KMS-11 (cell line): Measurements from ENCODE around the gene IZUMO4.

ENCODE experiments used
- H2AFZ ChIP-seq: fragments of 200-600 bp; sonication (generic); 2 replicates; pipeline ENCODE4 v1.6.1; 2016; ENCODE audit warnings: antibody characterized with exemption, mixed run types, low read depth
- H3K27ac ChIP-seq: fragments of 200-600 bp; sonication (generic); 2 replicates; pipeline ENCODE4 v1.6.1; 2016; ENCODE audit warnings: mild to moderate bottlenecking, mixed run types
- H3K27me3 ChIP-seq: fragments of 200-600 bp; sonication (generic); 2 replicates; pipeline ENCODE4 v1.6.1; 2017; ENCODE audit warnings: mild to moderate bottlenecking, low read depth, mixed run types, moderate library complexity; ENCODE audit not compliant: insufficient read depth
- H3K36me3 ChIP-seq: fragments of 200-600 bp; sonication (generic); 2 replicates; pipeline ENCODE4 v1.6.1; 2017; ENCODE audit warnings: mild to moderate bottlenecking, mixed run types; ENCODE audit not compliant: insufficient read depth
- H3K4me1 ChIP-seq: fragments of 200-600 bp; sonication (generic); 2 replicates; pipeline ENCODE4 v1.6.1; 2016; ENCODE audit warnings: mild to moderate bottlenecking, low read depth, mixed run types; ENCODE audit not compliant: poor library complexity, severe bottlenecking
- H3K4me2 ChIP-seq: fragments of 200-600 bp; sonication (generic); 2 replicates; pipeline ENCODE4 v1.7.0; 2016; ENCODE audit warnings: mild to moderate bottlenecking, mixed run types
- H3K4me3 ChIP-seq: fragments of 200-600 bp; sonication (generic); IDR thresholded peaks from 2 replicates; pipeline ENCODE4 v1.6.1; 2017; ENCODE audit warnings: low read depth, low read length, mixed read lengths; ENCODE audit not compliant: insufficient read depth
- H3K79me2 ChIP-seq: fragments of 200-600 bp; sonication (generic); 2 replicates; pipeline ENCODE4 v1.6.1; 2016; ENCODE audit warnings: low read depth, mixed run types; ENCODE audit not compliant: insufficient read depth
- H3K9ac ChIP-seq: fragments of 200-600 bp; sonication (generic); 2 replicates; pipeline ENCODE4 v1.6.1; 2016; ENCODE audit warnings: mild to moderate bottlenecking, mixed run types
- H4K20me1 ChIP-seq: fragments of 200-600 bp; sonication (generic); 2 replicates; pipeline ENCODE4 v1.6.1; 2016; ENCODE audit warnings: mild to moderate bottlenecking, mixed run types; ENCODE audit not compliant: insufficient read depth
- TF ChIP-seq, protein P1 (sequence below): fragments of 200-600 bp; sonication (generic); conservative IDR thresholded peaks from 2 replicates; pipeline ENCODE4 v1.6.1; 2017; ENCODE audit warnings: low read depth, mild to moderate bottlenecking, antibody characterized with exemption, low read length, moderate library complexity, mixed read lengths

Gene IZUMO4

DNA sequence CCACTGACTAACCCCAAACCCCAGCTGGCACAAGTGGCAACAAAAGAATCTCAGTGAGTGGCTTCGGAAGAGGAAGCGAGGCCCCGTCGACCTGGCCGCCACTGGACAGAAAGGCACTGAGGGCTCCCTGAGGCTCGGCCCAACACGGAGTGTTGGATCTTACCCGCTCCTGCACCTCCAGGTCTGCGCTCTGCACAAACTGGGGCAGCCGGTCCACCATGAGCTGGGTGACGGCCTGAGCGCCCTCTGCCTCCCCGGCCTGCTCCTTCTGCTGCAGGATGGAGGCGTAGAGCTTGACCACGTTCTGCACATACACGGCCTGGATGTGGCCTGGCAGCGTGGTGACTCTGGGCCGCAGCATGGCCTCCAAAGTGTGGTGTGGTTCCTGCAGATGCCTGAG, 21.7 kb downstream of the IZUMO4 start:
- TF ChIP-seq, protein P1, sequence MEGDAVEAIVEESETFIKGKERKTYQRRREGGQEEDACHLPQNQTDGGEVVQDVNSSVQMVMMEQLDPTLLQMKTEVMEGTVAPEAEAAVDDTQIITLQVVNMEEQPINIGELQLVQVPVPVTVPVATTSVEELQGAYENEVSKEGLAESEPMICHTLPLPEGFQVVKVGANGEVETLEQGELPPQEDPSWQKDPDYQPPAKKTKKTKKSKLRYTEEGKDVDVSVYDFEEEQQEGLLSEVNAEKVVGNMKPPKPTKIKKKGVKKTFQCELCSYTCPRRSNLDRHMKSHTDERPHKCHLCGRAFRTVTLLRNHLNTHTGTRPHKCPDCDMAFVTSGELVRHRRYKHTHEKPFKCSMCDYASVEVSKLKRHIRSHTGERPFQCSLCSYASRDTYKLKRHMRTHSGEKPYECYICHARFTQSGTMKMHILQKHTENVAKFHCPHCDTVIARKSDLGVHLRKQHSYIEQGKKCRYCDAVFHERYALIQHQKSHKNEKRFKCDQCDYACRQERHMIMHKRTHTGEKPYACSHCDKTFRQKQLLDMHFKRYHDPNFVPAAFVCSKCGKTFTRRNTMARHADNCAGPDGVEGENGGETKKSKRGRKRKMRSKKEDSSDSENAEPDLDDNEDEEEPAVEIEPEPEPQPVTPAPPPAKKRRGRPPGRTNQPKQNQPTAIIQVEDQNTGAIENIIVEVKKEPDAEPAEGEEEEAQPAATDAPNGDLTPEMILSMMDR, result no peak
- H3K36me3 ChIP-seq, result no peaks in the 10 kb centered on the region; the same call in 1 of the 2 replicates
- no peaks in the 10 kb centered on the region for H4K20me1 ChIP-seq

DNA sequence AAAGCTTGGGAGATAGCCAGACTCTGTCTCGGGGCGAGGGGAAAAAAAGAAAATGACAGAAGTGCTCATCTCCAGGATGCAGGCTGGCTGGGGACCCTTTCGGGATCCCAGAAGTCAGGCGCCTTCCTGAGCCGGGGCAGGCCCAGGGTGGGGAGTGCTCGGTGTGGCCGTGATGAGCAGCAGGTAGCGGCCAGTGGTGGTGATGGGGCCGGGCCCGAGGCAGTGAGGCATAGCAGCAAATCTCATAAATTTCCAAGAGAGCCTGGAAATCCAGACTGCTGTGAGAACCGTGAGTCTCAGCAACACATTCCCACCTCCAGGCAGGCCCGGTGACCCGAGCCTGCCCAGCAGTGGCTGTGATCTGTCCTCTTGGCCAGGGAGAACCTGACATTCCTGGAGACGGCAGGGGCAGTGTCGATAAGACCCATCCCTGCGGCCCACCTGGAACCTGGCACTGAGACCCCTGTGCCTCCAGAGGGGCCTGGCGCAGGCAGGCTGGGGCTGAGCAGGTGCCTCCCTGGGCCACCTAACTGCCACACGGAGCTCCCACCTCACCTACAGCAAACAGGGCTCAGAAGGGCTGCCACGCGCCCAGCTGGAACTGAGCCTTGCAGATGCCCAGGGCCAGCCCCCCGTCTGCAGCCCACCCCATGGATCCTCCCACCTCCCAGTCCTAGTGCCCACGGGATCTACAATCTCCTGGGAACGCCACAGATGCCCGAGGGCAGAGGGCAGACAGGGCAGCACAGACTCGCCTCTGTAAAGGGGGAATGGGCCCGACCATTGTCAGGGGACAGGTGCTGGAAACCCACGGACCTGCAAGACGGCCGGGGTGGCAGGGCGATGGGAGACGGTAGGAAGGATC, 23.4 kb downstream of the IZUMO4 start:
- Histone ChIP-seq H4K20me1 (no peaks in the 10 kb centered on the region), H3K27me3 (no peaks in the 10 kb centered on the region), H3K4me3 (no peak overlapping the region), H2AFZ (no peak overlapping the region), H3K4me2 (no peak overlapping the region), H3K27ac (no peak overlapping the region), H3K9ac (no peak overlapping the region), H3K79me2 (no peaks in the 10 kb centered on the region), H3K36me3 (no peaks in the 10 kb centered on the region; the same call in 1 of the 2 replicates), H3K4me1 (no peaks in the 10 kb centered on the region)
- TF ChIP-seq, protein P1, result no peak

More for the DNA sequence above, 21.7 kb downstream of the IZUMO4 start:
- Histone ChIP-seq H2AFZ (no peak overlapping the region), H3K4me3 (no peak overlapping the region), H3K9ac (no peak overlapping the region), H3K79me2 (no peaks in the 10 kb centered on the region), H3K4me2 (no peak overlapping the region), H3K4me1 (no peaks in the 10 kb centered on the region), H3K27ac (no peak overlapping the region), H3K27me3 (no peaks in the 10 kb centered on the region)

DNA sequence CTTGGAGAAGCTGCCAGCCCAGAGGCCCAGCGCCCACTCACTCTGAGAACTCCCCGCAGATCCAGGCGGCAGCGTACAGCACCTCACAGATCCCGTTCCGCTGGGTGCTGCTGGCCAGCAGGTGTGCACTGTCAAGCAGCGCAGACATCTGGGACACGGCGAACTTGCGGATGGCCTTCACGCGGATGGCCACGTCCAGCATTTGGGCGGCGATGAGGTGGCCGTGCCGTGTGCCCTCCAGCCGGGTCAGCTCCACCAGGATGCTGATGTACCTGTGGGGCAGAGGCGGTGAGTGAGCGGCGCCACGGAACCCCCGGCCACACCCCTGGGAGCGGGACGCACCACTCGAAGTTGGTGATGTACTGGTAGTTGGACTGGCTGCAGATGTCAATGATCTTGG, 24.1 kb downstream of the IZUMO4 start:
- no peak overlapping the region for H3K4me2 ChIP-seq
- H3K79me2 ChIP-seq, result no peaks in the 10 kb centered on the region
- TF ChIP-seq, protein P1, result no peak
- H3K4me3 ChIP-seq, result no peak overlapping the region
- H2AFZ ChIP-seq, result no peak overlapping the region
- no peak overlapping the region for H3K27ac ChIP-seq
- no peaks in the 10 kb centered on the region for H3K36me3 ChIP-seq
- H3K27me3 ChIP-seq, result no peaks in the 10 kb centered on the region
- H3K9ac ChIP-seq, result no peak overlapping the region
- H3K4me1 ChIP-seq, result no peaks in the 10 kb centered on the region
- no peaks in the 10 kb centered on the region for H4K20me1 ChIP-seq

DNA sequence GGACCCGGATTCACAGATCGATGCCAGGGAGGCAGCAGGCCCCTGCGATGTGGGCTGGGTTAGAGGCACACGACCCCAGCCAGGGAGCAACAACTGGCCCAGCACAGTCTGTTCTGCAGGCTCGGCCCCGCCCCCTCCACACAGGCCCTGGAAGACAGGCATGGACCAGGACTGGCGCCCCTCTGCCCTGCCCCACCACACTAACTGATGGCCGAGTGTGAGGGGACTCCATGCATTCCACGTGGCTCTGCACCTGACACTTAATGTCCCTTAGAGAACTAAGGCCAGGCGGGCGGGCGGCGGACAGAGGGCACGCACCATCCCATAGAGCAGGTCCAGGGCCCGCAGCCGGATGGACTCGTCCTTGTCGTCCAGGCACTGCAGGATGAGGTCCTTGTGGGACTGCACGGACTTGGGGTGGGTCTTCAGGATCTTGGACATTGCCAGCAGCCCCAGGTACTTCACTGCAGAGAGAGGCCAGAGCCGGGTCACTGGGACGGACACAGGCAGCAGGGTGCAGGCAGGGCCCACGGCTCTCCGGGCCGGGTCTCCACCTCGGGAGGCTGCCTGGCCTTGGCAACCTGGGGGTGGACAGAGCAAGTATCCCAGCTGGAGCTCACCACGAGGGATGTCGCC, 24.8 kb downstream of the IZUMO4 start:
- Histone ChIP-seq H3K4me3 (no peak overlapping the region), H3K9ac (no peak overlapping the region), H3K4me2 (no peak overlapping the region), H3K4me1 (no peaks in the 10 kb centered on the region), H3K27me3 (no peaks in the 10 kb centered on the region), H3K79me2 (no peaks in the 10 kb centered on the region), H2AFZ (no peak overlapping the region), H3K27ac (no peak overlapping the region), H3K36me3 (no peaks in the 10 kb centered on the region), H4K20me1 (no peaks in the 10 kb centered on the region)
- TF ChIP-seq, protein P1, result no peak
